H9 (cell line): Measurements from ENCODE around the gene VEZF1. TPM values are rescaled to one million over a fixed set of nuclear protein-coding genes. Genes with fewer than 3 reads are reported as not detected.

ENCODE experiments used
- DNase-seq: peaks from one replicate; pipeline ENCODE4 v3.0.0-alpha.2; 2017
- H2AFZ ChIP-seq: one replicate; pipeline ENCODE4 v1.6.1; 2013; ENCODE audit warnings: mild to moderate bottlenecking, low read length, control low read depth, moderate library complexity
- H2AK5ac ChIP-seq: 2 replicates; pipeline ENCODE4 v1.6.1; 2013; ENCODE audit warnings: low read length, control low read depth, mixed read lengths; ENCODE audit not compliant: insufficient read length
- H2BK120ac ChIP-seq: one replicate; pipeline ENCODE4 v1.6.1; 2013; ENCODE audit warnings: low read depth, mild to moderate bottlenecking, low read length, control low read depth, inconsistent platforms; ENCODE audit not compliant: poor library complexity, severe bottlenecking
- H2BK12ac ChIP-seq: 2 replicates; pipeline ENCODE4 v1.6.1; 2013; ENCODE audit warnings: low read length, control low read depth, mixed read lengths, low read depth; ENCODE audit not compliant: insufficient read length
- H2BK15ac ChIP-seq: 2 replicates; pipeline ENCODE4 v1.6.1; 2013; ENCODE audit warnings: low read depth, low read length, control low read depth
- H2BK20ac ChIP-seq: one replicate; pipeline ENCODE4 v1.6.1; 2013; ENCODE audit warnings: low read depth, mild to moderate bottlenecking, low read length, control low read depth, inconsistent platforms; ENCODE audit not compliant: poor library complexity, severe bottlenecking
- H2BK5ac ChIP-seq: 2 replicates; pipeline ENCODE4 v1.6.1; 2013; ENCODE audit warnings: low read length, control low read depth, mixed read lengths; ENCODE audit not compliant: insufficient read length
- H3K14ac ChIP-seq: 2 replicates; pipeline ENCODE4 v1.6.1; 2013; ENCODE audit warnings: low read length, control low read depth; ENCODE audit not compliant: insufficient read depth
- H3K18ac ChIP-seq: 2 replicates; pipeline ENCODE4 v1.6.1; 2013; ENCODE audit warnings: low read depth, mild to moderate bottlenecking, mixed read lengths, low read length, control low read depth; ENCODE audit not compliant: insufficient read length
- H3K23ac ChIP-seq: 2 replicates; pipeline ENCODE4 v1.6.1; 2013; ENCODE audit warnings: low read length, control low read depth, mixed read lengths, low read depth; ENCODE audit not compliant: insufficient read length
- H3K23me2 ChIP-seq: 2 replicates; pipeline ENCODE4 v1.6.1; 2013; ENCODE audit warnings: low read depth, mild to moderate bottlenecking, mixed read lengths, low read length, control low read depth; ENCODE audit not compliant: insufficient read length, poor library complexity, severe bottlenecking
- H3K27ac ChIP-seq: 2 replicates; pipeline ENCODE4 v1.5.1; 2013; ENCODE audit warnings: low read length, control low read depth, mixed read lengths, low read depth; ENCODE audit not compliant: insufficient read length
- H3K27me3 ChIP-seq: 2 replicates; pipeline ENCODE4 v1.6.1; 2013; ENCODE audit warnings: low read length, control low read depth, inconsistent platforms; ENCODE audit not compliant: insufficient read depth
- H3K4ac ChIP-seq: 2 replicates; pipeline ENCODE4 v1.6.1; 2013; ENCODE audit warnings: low read depth, mild to moderate bottlenecking, control low read depth, inconsistent platforms, low read length, moderate library complexity
- H3K4me1 ChIP-seq: 2 replicates; pipeline ENCODE4 v1.6.1; 2013; ENCODE audit warnings: low read length, control low read depth, inconsistent platforms; ENCODE audit not compliant: insufficient read depth
- H3K4me2 ChIP-seq: 2 replicates; pipeline ENCODE4 v1.6.1; 2013; ENCODE audit warnings: low read length, control low read depth, mixed read lengths; ENCODE audit not compliant: insufficient read length, insufficient read depth
- H3K56ac ChIP-seq: 2 replicates; pipeline ENCODE4 v1.6.1; 2013; ENCODE audit warnings: low read depth, mild to moderate bottlenecking, mixed read lengths, low read length, control low read depth; ENCODE audit not compliant: insufficient read length
- H3K79me1 ChIP-seq: 2 replicates; pipeline ENCODE4 v1.6.1; 2013; ENCODE audit warnings: low read depth, mild to moderate bottlenecking, moderate library complexity, low read length, control low read depth, inconsistent platforms; ENCODE audit not compliant: insufficient read depth, poor library complexity, severe bottlenecking
- H3K79me2 ChIP-seq: 2 replicates; pipeline ENCODE4 v1.6.1; 2013; ENCODE audit warnings: low read length, control low read depth, inconsistent platforms; ENCODE audit not compliant: insufficient read depth
- H3K9ac ChIP-seq: 2 replicates; pipeline ENCODE4 v1.6.1; 2013; ENCODE audit warnings: low read length, control low read depth, mixed read lengths; ENCODE audit not compliant: insufficient read length; ENCODE audit errors: extremely low read depth
- H3K9me3 ChIP-seq: one replicate; pipeline ENCODE4 v1.6.1; 2013; ENCODE audit warnings: low read depth, low read length, inconsistent platforms; ENCODE audit not compliant: control insufficient read depth
- H3T11ph ChIP-seq: one replicate; pipeline ENCODE4 v1.6.1; 2013; ENCODE audit warnings: mild to moderate bottlenecking, low read length, control low read depth, inconsistent platforms
- H4K20me1 ChIP-seq: one replicate; pipeline ENCODE4 v1.6.1; 2013; ENCODE audit not compliant: control insufficient read depth, insufficient read length, insufficient read depth
- H4K5ac ChIP-seq: 2 replicates; pipeline ENCODE4 v1.6.1; 2013; ENCODE audit warnings: low read depth, mild to moderate bottlenecking, mixed read lengths, low read length, control low read depth; ENCODE audit not compliant: insufficient read length
- H4K8ac ChIP-seq: replicated peaks from 2 replicates; pipeline ENCODE4 v1.6.1; 2013; ENCODE audit warnings: low read length, control low read depth, mixed read lengths, low read depth; ENCODE audit not compliant: insufficient read length
- H4K91ac ChIP-seq: 2 replicates; pipeline ENCODE4 v1.6.1; 2013; ENCODE audit warnings: low read depth, mild to moderate bottlenecking, moderate library complexity, mixed read lengths, low read length, control low read depth; ENCODE audit not compliant: insufficient read length
- H3K27ac Mint-ChIP-seq, 3 experiments: 2 replicates in 2 of 3; 3 replicates in 1 of 3; pipeline ENCODE4 v1.8.0; 2020 to 2021; ENCODE audit warnings: mixed read lengths in 3 of 3, mild to moderate bottlenecking in 1 of 3, moderate library complexity in 1 of 3
- H3K27me3 Mint-ChIP-seq: 2 replicates; pipeline ENCODE4 v1.8.0; 2021; ENCODE audit warnings: low read depth, mild to moderate bottlenecking, moderate library complexity, mixed read lengths
- H3K36me3 Mint-ChIP-seq, 3 experiments: 2 replicates in 2 of 3; 3 replicates in 1 of 3; pipeline ENCODE4 v1.8.0; 2020 to 2021; ENCODE audit warnings: low read depth in 3 of 3, mixed read lengths in 3 of 3; ENCODE audit not compliant: insufficient read depth in 1 of 3
- H3K4me1 Mint-ChIP-seq, 2 experiments: 2 replicates each; pipeline ENCODE4 v1.8.0; 2020; ENCODE audit warnings: mixed read lengths in 2 of 2
- H3K4me3 Mint-ChIP-seq, 2 experiments: 2 replicates in 1 of 2; 3 replicates in 1 of 2; pipeline ENCODE4 v1.8.0; 2020 to 2021; ENCODE audit warnings: mild to moderate bottlenecking in 2 of 2, mixed read lengths in 2 of 2, moderate library complexity in 1 of 2
- H3K9me3 Mint-ChIP-seq, 2 experiments: 2 replicates in 1 of 2; 3 replicates in 1 of 2; pipeline ENCODE4 v1.8.0; 2020; ENCODE audit warnings: mild to moderate bottlenecking in 2 of 2, mixed read lengths in 2 of 2, moderate library complexity in 1 of 2
- CTCF ChIP-seq: fragments of 200-600 bp; sonication (generic); conservative IDR thresholded peaks from 3 replicates; pipeline ENCODE4 v1.8.0; 2021; ENCODE audit warnings: antibody characterized with exemption, mild to moderate bottlenecking
- WGBS: extraction: QIAGEN DNeasy Blood & Tissue Kit; methylation state at CpG from one replicate; pipeline ENCODE4 v1.1.7; 2013; ENCODE audit warnings: missing lambda C conversion rate, low lambda C conversion rate, mixed read lengths; ENCODE audit not compliant: insufficient read length; ENCODE audit errors: extremely low coverage; 5-methylcytosine and 5-hydroxymethylcytosine counted together
- total RNA-seq: library from RNA; stranded (reverse); gene quantifications from 2 replicates; pipeline ENCODE4 v1.2.1, GENCODE V29; 2021

VEZF1 gene
- total RNA-seq, 1 experiment from 2014 or later: 58.1 TPM

DNA sequence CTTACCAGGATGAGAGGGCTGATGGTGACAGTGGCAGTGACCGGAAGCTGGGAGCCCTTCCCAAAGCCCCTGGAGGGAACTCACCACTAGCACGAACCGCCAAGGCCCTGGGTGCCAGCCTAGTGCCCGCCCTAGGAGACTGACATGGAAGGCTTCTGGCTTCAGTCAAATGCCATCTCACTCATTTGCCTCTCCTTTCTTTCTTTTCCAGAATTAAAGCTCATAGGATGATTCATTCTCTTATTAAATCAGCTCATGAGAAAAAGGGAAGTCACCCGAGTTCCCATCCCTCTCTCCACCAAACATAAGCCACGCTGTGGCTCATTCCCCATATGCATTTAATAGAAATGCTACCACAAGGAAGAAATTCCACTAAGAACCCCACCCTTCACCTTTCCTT lies 44.9 kb downstream of the VEZF1 start:
- Histone ChIP-seq H3K4ac (no peak overlapping the region), H2BK5ac (no peak overlapping the region), H3K9ac (no peak overlapping the region), H3K27ac (no peak overlapping the region), H2AFZ (no peak overlapping the region), H3K4me1 (peaks cover 2% of the 10 kb centered on the region; the same call in 1 of the 2 replicates), H3T11ph (no peak overlapping the region), H4K91ac (no peak overlapping the region), H3K23me2 (no peaks in the 10 kb centered on the region), H3K79me1 (no peaks in the 10 kb centered on the region), H2BK20ac (no peak overlapping the region), H4K5ac (no peak overlapping the region), H3K27me3 (no peaks in the 10 kb centered on the region), H2BK15ac (no peak overlapping the region), H3K4me2 (no peak overlapping the region), H2BK120ac (no peak overlapping the region), H4K20me1 (peaks cover 2% of the 10 kb centered on the region), H3K56ac (no peak overlapping the region), H2BK12ac (no peak overlapping the region), H3K23ac (no peak overlapping the region), H3K79me2 (no peaks in the 10 kb centered on the region), H3K9me3 (no peaks in the 10 kb centered on the region), H3K18ac (no peak overlapping the region), H3K14ac (no peak overlapping the region), H2AK5ac (no peak overlapping the region), H4K8ac (no peak overlapping the region)
- no peak for DNase-seq
- no CpG with 5 or more reads among the region's 6 CpGs for WGBS
- H3K9me3 Mint-ChIP-seq: no peaks in the 10 kb centered on the region
- no peak overlapping the region for H3K27ac Mint-ChIP-seq
- peaks cover 27 to 31% of the 10 kb centered on the region in 2 experiments for H3K4me1 Mint-ChIP-seq
- H3K4me3 Mint-ChIP-seq: no peak overlapping the region
- H3K27me3 Mint-ChIP-seq: no peaks in the 10 kb centered on the region
- no peak for TF ChIP-seq CTCF
- H3K36me3 Mint-ChIP-seq: no peaks in the 10 kb centered on the region
